ENCODE measurements around the gene CD180. TPM values are rescaled to one million over a fixed set of nuclear protein-coding genes. Genes with fewer than 3 reads are reported as not detected.

The CD180 gene
- total RNA-seq, 1 donor from 2014 or later: 1.0 TPM

GRCh38 chr5:67192719-67193438, 3.7 kb downstream of the CD180 start:
- H3K27me3 ChIP-seq (ENCODE audit: control insufficient read depth in 3 of 3, insufficient read depth in 3 of 3, low read length in 3 of 3): no peaks in the 10 kb centered on the region
- no peaks in the 10 kb centered on the region for H3K36me3 ChIP-seq (ENCODE audit: control insufficient read depth in 3 of 3, insufficient read depth in 3 of 3, low read length in 3 of 3)
- no peak overlapping the region for H3K9ac ChIP-seq (ENCODE audit: low read depth in 1 of 3, low read length in 3 of 3)
- H3K4me1 ChIP-seq (ENCODE audit: control insufficient read depth in 3 of 3, insufficient read depth in 3 of 3, low read length in 3 of 3): peaks cover 0 to 7% (median 0%) of the 10 kb centered on the region in 3 donors
- no peak overlapping the region for H3K4me3 ChIP-seq (ENCODE audit: low read length in 3 of 3)
- H3K9me3 ChIP-seq (ENCODE audit: control insufficient read depth in 3 of 3, low read length in 3 of 3): no peaks in the 10 kb centered on the region
- peak overlapping the region; percentile 56 for H3K27ac ChIP-seq (ENCODE audit: low read depth, low read length)

DNA sequence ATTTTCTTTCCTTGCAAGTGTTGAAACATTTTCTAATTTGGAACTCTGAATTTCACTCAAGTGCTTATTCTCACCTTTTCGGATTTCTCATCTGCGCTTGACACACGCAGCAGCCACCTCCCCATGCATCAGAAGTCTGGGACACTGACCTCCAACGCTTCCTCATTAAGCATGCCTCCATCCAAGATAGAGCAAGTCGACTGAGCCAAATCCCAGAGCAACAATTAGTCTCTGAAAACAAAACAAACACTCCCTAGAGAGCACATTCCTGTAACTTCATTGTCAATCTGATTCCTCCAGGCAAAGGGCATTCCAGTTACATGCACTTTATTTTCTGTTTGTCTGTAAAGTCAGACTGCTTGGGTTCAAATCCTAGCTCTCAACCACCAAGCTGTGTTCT, 5.7 kb downstream of the CD180 start:
- H3K36me3 ChIP-seq (ENCODE audit: control insufficient read depth in 3 of 3, insufficient read depth in 3 of 3, low read length in 3 of 3): no peaks in the 10 kb centered on the region
- H3K27ac ChIP-seq (ENCODE audit: low read depth, low read length): no peak overlapping the region
- no peak overlapping the region for H3K4me3 ChIP-seq (ENCODE audit: low read length in 3 of 3)
- H3K9ac ChIP-seq (ENCODE audit: low read depth in 1 of 3, low read length in 3 of 3): no peak overlapping the region
- H3K9me3 ChIP-seq (ENCODE audit: control insufficient read depth in 3 of 3, low read length in 3 of 3): no peaks in the 10 kb centered on the region
- H3K27me3 ChIP-seq (ENCODE audit: control insufficient read depth in 3 of 3, insufficient read depth in 3 of 3, low read length in 3 of 3): no peaks in the 10 kb centered on the region
- H3K4me1 ChIP-seq (ENCODE audit: control insufficient read depth in 3 of 3, insufficient read depth in 3 of 3, low read length in 3 of 3): peaks cover 0 to 7% (median 0%) of the 10 kb centered on the region in 3 donors

GRCh38 chr5:67190410-67190809, 6.2 kb downstream of the CD180 start:
- no peak overlapping the region for H3K27ac ChIP-seq (ENCODE audit: low read depth, low read length)
- no peaks in the 10 kb centered on the region for H3K36me3 ChIP-seq (ENCODE audit: control insufficient read depth in 3 of 3, insufficient read depth in 3 of 3, low read length in 3 of 3)
- H3K9me3 ChIP-seq (ENCODE audit: control insufficient read depth in 3 of 3, low read length in 3 of 3): no peaks in the 10 kb centered on the region
- H3K4me3 ChIP-seq (ENCODE audit: low read length in 3 of 3): no peak overlapping the region
- H3K9ac ChIP-seq (ENCODE audit: low read depth in 1 of 3, low read length in 3 of 3): no peak overlapping the region
- peaks cover 0 to 7% (median 0%) of the 10 kb centered on the region in 3 donors for H3K4me1 ChIP-seq (ENCODE audit: control insufficient read depth in 3 of 3, insufficient read depth in 3 of 3, low read length in 3 of 3)
- H3K27me3 ChIP-seq (ENCODE audit: control insufficient read depth in 3 of 3, insufficient read depth in 3 of 3, low read length in 3 of 3): no peaks in the 10 kb centered on the region

GRCh38 chr5:67189931-67190330, 6.7 kb downstream of the CD180 start:
- no peak overlapping the region for H3K27ac ChIP-seq (ENCODE audit: low read depth, low read length)
- H3K4me3 ChIP-seq (ENCODE audit: low read length in 3 of 3): no peak overlapping the region
- H3K36me3 ChIP-seq (ENCODE audit: control insufficient read depth in 3 of 3, insufficient read depth in 3 of 3, low read length in 3 of 3): no peaks in the 10 kb centered on the region
- no peaks in the 10 kb centered on the region for H3K27me3 ChIP-seq (ENCODE audit: control insufficient read depth in 3 of 3, insufficient read depth in 3 of 3, low read length in 3 of 3)
- no peak overlapping the region for H3K9ac ChIP-seq (ENCODE audit: low read depth in 1 of 3, low read length in 3 of 3)
- no peaks in the 10 kb centered on the region for H3K9me3 ChIP-seq (ENCODE audit: control insufficient read depth in 3 of 3, low read length in 3 of 3)
- peaks cover 0 to 7% (median 0%) of the 10 kb centered on the region in 3 donors for H3K4me1 ChIP-seq (ENCODE audit: control insufficient read depth in 3 of 3, insufficient read depth in 3 of 3, low read length in 3 of 3)

- Histone ChIP-seq H3K36me3 (ENCODE audit: control insufficient read depth in 3 of 3, insufficient read depth in 3 of 3, low read length in 3 of 3) (no peaks in the 10 kb centered on the region), H3K4me1 (ENCODE audit: control insufficient read depth in 3 of 3, insufficient read depth in 3 of 3, low read length in 3 of 3) (peaks cover 0 to 7% (median 0%) of the 10 kb centered on the region in 3 donors), H3K9ac (ENCODE audit: low read depth in 1 of 3, low read length in 3 of 3) (no peak overlapping the region), H3K9me3 (ENCODE audit: control insufficient read depth in 3 of 3, low read length in 3 of 3) (no peaks in the 10 kb centered on the region), H3K4me3 (ENCODE audit: low read length in 3 of 3) (no peak overlapping the region), H3K27ac (ENCODE audit: low read depth, low read length) (no peak overlapping the region), H3K27me3 (ENCODE audit: control insufficient read depth in 3 of 3, insufficient read depth in 3 of 3, low read length in 3 of 3) (no peaks in the 10 kb centered on the region)
Observed at GRCh38 chr5:67189079-67189354, 7.6 kb downstream of the CD180 start.

- Histone ChIP-seq H3K27ac (ENCODE audit: low read depth, low read length) (no peak overlapping the region), H3K9ac (ENCODE audit: low read depth in 1 of 3, low read length in 3 of 3) (no peak overlapping the region), H3K27me3 (ENCODE audit: control insufficient read depth in 3 of 3, insufficient read depth in 3 of 3, low read length in 3 of 3) (no peaks in the 10 kb centered on the region), H3K4me1 (ENCODE audit: control insufficient read depth in 3 of 3, insufficient read depth in 3 of 3, low read length in 3 of 3) (peaks cover 0 to 7% (median 0%) of the 10 kb centered on the region in 3 donors), H3K36me3 (ENCODE audit: control insufficient read depth in 3 of 3, insufficient read depth in 3 of 3, low read length in 3 of 3) (no peaks in the 10 kb centered on the region), H3K4me3 (ENCODE audit: low read length in 3 of 3) (no peak overlapping the region), H3K9me3 (ENCODE audit: control insufficient read depth in 3 of 3, low read length in 3 of 3) (no peaks in the 10 kb centered on the region)
Observed at GRCh38 chr5:67188274-67189078, 8.1 kb downstream of the CD180 start.

GRCh38 chr5:67187006-67187715, 9.4 kb downstream of the CD180 start:
- Histone ChIP-seq H3K4me3 (ENCODE audit: low read length in 3 of 3) (no peak overlapping the region), H3K4me1 (ENCODE audit: control insufficient read depth in 3 of 3, insufficient read depth in 3 of 3, low read length in 3 of 3) (peaks cover 0 to 3% (median 2%) of the 10 kb centered on the region in 3 donors), H3K36me3 (ENCODE audit: control insufficient read depth in 3 of 3, insufficient read depth in 3 of 3, low read length in 3 of 3) (no peaks in the 10 kb centered on the region), H3K27ac (ENCODE audit: low read depth, low read length) (no peak overlapping the region), H3K27me3 (ENCODE audit: control insufficient read depth in 3 of 3, insufficient read depth in 3 of 3, low read length in 3 of 3) (no peaks in the 10 kb centered on the region), H3K9me3 (ENCODE audit: control insufficient read depth in 3 of 3, low read length in 3 of 3) (no peaks in the 10 kb centered on the region), H3K9ac (ENCODE audit: low read depth in 1 of 3, low read length in 3 of 3) (no peak overlapping the region)

- Histone ChIP-seq H3K27me3 (ENCODE audit: control insufficient read depth in 3 of 3, insufficient read depth in 3 of 3, low read length in 3 of 3) (no peaks in the 10 kb centered on the region), H3K9ac (ENCODE audit: low read depth in 1 of 3, low read length in 3 of 3) (no peak overlapping the region), H3K27ac (ENCODE audit: low read depth, low read length) (no peak overlapping the region), H3K9me3 (ENCODE audit: control insufficient read depth in 3 of 3, low read length in 3 of 3) (no peaks in the 10 kb centered on the region), H3K36me3 (ENCODE audit: control insufficient read depth in 3 of 3, insufficient read depth in 3 of 3, low read length in 3 of 3) (no peaks in the 10 kb centered on the region), H3K4me1 (ENCODE audit: control insufficient read depth in 3 of 3, insufficient read depth in 3 of 3, low read length in 3 of 3) (peaks cover 0 to 3% (median 2%) of the 10 kb centered on the region in 3 donors), H3K4me3 (ENCODE audit: low read length in 3 of 3) (no peak overlapping the region)
Observed at GRCh38 chr5:67183859-67184258, 12.7 kb downstream of the CD180 start.

- H3K9ac ChIP-seq (ENCODE audit: low read depth in 1 of 3, low read length in 3 of 3): no peak overlapping the region
- no peak overlapping the region for H3K4me3 ChIP-seq (ENCODE audit: low read length in 3 of 3)
- H3K27ac ChIP-seq (ENCODE audit: low read depth, low read length): peak overlapping the region; percentile 12
- H3K4me1 ChIP-seq (ENCODE audit: control insufficient read depth in 3 of 3, insufficient read depth in 3 of 3, low read length in 3 of 3): peaks cover 0 to 3% (median 2%) of the 10 kb centered on the region in 3 donors
- no peaks in the 10 kb centered on the region for H3K9me3 ChIP-seq (ENCODE audit: control insufficient read depth in 3 of 3, low read length in 3 of 3)
- no peaks in the 10 kb centered on the region for H3K27me3 ChIP-seq (ENCODE audit: control insufficient read depth in 3 of 3, insufficient read depth in 3 of 3, low read length in 3 of 3)
- H3K36me3 ChIP-seq (ENCODE audit: control insufficient read depth in 3 of 3, insufficient read depth in 3 of 3, low read length in 3 of 3): no peaks in the 10 kb centered on the region
Observed at GRCh38 chr5:67182301-67182790, 14.3 kb downstream of the CD180 start.
